HG03432 (cell line): ENCODE data around the gene ENDOD1.
"Not testable (repeated sequence)": the region's sequence is repeated elsewhere in the genome, so short reads cannot be mapped to it uniquely, and the experiment has no call there.

Experiments used
- ATAC-seq: cut with Tn5 transposase; IDR thresholded peaks from one replicate; pipeline ENCODE4 v1.9.1; 2021; ENCODE audit warnings: mild to moderate bottlenecking, moderate library complexity; ENCODE audit not compliant: unreplicated experiment

Gene ENDOD1

DNA sequence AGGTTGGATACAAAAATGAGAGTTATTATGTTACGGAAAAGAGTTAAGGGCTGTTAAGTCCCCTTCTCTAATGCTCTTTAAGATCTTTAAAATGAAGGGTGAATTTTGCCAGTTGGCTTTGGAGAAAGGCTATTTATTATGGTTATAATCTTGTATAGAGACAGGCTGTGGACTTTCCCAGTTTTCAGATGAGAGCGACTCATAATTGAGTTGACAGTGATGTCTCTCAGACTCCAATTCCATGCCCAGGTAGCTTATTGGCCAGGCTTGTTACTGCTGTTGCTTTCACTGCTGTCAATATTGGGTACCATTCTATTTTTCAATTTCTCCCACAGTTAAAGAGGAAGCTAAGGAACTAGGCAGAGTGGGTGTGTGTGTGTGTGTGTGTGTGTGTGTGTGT, 13.1 kb downstream of the ENDOD1 start:
- no peak for ATAC-seq

DNA sequence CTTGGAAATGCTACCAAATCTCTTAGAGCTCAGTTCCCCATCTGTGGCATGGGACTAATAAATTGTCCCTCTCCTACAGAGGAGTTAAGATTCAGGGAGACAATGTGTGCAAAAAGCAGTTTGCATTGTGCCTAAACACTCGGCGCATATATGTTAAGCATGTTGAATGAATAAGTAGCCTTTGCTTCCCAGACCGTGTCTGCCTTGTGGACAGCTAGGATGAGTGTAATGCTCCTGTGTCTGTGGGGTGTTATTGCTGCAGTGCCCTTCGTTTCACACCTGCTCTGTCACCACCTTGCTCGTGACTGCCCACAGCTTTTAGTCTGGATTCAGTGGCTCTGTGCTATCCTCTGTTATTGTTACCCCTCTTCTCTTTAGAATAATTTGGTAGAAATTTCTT, 14.1 kb downstream of the ENDOD1 start:
- ATAC-seq: no peak

DNA sequence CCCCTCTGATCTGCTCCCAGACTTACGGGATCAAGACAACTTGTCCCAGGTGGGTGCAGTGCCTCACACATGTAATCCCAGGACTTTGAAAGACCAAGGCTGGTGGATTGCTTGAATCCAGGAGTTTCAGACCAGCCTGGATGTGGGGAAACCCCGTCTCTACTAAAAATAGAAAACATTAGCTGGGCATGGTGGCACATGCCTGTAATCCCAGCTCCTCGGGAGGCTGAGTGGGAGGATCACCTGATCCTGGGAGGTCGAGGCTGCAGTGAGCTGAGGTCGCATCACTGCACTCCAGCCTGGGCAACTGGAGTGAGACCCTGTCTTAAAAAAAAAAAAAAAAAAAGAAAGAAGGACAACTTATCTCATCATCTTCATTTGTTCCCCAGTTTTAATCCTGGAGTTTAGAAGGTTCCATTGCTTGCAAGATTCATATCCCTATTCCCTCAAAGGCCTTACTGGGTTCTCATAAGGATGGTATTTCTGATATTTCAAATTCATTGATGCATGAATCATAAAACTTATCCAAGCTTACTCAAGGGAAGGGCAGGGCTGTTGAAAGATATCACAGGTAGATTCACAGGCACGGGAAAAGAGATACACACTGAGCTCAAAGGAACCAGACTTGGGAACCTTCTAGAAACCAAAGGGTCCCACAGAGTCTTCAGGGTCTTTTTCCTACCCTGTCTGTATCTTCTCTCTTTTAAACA, 14.6 kb downstream of the ENDOD1 start:
- ATAC-seq: no peak

DNA sequence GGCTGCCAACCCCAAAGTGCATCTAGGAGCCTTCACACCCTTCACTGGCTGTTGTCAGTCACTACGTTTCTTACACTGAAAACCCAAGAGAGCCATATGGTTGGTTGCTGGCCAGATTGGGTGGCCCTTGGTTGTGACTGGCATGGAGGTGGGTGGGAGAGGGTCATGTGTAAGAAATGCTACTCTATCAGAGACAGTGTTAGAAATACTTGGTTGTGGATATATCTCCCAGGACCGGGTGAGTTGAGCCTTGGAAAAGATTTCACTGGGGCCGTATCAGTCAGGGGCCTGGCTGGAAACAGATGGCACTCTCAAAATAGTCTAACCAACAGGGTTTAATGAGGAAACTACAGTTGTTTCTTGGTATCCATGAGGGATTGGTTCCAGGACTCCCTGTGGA, 15.2 kb downstream of the ENDOD1 start:
- no peak for ATAC-seq

DNA sequence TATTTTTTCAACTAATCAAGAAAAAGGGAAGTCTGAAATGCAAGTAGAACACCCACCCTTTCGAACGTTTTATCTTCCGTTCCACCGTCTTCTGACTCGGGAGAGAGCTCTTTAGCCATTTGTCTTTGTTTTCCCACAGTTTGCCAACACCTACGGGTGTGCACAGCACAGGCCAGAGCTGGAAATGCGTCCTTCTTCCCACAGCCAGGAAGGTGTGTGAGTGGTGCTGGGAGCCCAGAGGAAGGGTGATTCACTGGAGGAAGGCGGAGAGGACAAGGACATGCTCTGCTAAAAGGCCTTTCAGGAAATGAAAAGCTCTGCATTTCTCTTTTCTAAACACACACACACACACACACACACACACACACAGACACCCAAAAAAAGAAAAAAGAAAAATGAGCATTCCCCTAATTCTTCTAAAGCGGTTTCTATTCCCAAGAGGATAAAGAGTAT, 18.5 kb downstream of the ENDOD1 start:
- no peak for ATAC-seq

DNA sequence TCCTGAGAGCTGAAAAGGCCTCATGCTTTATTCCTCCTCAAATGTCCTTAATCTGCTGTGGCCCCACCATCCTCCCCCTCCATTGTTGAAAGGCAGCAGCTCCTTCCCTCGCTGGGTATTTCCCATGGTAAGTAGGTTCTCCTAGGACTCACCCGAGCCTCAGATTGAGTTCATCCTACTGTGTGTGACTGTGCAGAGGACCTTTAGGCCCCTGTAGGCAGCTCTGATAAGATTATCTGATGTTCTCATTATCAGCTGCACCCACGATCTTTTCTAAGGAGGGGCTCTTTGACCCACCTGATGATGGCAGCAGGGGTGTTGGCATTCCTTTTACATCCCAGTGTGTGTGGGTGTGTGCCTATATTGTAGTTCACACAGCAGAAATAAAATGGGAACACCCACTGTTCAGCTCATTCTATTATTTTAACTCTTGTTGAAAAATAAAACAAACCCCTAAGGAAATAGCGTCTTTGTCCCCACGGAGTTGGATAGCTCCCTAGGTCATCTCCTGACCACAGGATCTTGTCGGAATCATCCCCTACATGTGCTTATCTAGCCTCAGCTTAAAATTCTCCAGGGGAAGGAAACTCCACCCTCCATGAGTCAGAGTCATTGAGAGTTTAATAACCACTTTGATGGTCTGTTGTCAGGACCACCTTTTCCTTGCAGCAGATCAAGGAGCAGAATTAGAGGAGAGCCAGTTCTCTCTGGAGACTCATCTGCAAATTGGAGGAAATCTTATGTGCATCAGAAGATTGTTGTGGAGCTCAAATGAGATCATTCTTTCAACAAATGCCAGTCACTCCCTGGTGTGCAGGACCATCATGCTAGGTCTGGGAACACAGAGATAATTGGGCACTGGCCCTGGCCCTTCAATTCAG, 19.3 kb downstream of the ENDOD1 start:
- ATAC-seq: no peak

DNA sequence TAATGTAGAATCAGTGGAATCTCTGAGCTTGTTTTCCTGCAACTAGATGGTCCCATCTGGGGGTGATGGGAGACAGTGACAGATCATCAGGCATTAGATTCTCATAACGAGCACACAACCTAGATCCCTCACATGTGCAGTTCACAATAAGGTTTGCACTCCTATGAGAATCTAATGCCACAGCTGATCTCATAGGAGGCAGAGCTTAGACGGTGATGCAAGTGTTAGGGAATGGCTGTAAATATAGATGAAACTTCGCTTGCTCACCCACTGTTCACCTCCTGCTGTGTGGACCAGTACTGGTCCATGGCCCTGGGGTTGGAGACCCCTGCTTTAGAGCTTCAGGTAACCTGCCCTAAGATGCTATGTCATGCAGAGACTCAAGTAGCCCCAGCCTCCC, 21.8 kb downstream of the ENDOD1 start:
- ATAC-seq: not testable (repeated sequence)

DNA sequence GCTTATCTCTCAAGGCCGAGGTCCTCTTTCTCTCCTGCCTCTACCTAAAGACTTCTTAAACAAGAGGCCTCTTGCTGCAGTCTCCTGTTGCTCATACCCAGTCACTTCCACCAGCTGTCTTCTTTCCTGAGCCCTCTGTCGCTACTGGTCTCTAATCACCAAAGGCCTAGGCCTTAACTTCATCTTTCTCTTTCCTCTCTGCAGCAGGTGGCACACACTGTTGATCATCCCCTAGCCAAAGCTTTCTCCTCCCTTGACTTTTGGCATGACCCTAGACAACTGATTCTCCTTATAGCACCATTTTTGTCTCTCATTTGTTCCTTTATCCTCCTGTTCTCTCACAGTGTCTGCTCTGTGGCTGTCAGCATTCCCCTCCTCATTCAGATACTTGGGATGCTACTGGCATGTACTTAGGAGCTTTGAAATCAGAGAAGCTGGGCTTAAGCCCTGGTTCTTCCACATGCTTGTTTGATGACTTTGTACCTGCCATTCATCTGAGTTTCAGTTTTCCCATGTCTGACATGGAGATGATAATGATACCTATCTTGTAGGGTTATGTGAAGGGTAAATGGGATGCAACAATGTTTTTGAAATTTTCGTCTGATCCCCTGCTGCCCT, 22.4 kb downstream of the ENDOD1 start:
- ATAC-seq: no peak

DNA sequence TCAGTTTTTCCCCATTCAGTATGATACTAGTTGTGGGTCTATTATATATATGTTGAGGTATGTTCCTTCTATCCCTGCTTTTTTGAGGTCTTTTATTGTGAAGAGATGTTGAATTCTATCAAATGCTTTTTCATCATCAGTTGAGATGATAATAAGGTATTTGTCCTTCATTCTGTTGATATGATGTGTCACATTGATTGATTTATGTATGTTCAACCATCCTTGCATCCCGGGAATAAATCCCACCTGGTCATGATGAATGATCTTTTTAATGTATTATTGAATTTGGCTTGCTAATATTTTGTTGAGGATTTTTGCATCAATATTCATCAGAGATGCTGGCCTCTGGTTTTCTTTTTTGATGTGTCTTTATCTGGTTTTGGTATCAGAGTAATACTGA, 26.0 kb downstream of the ENDOD1 start:
- ATAC-seq: no peak

DNA sequence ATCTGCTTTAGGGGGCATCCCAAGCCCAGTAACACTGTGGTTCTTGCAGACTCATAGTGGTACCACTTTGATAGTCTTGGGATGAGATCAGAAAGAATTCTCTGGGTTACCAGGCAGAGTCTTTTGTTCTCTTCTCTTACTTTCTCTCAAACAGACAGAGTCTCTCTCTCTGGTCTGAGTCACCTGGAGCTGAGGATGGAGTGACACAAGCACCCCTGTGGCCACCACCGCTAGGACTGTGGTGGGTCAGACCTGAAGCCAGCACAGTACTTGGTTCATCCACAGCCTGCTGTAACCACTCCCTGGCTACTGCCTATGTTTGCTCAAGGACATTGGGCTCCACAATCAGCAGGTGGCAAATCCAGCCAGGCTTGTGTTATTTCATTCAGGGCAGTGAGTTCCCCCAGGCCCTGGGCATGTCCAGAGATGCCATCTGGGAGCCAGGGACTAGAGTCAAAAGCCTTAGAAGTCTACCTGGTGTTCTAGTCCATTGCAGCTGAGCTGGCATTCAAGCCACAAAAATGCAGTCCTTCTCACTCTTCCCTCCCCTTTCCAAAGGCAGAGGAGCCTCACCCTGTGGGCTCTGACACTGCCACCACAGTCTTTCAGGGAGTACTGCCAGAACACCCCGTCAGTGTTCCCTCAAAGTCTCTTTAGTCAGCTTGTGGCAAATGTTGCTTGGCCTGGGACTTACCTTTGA, 29.9 kb downstream of the ENDOD1 start:
- no peak for ATAC-seq

DNA sequence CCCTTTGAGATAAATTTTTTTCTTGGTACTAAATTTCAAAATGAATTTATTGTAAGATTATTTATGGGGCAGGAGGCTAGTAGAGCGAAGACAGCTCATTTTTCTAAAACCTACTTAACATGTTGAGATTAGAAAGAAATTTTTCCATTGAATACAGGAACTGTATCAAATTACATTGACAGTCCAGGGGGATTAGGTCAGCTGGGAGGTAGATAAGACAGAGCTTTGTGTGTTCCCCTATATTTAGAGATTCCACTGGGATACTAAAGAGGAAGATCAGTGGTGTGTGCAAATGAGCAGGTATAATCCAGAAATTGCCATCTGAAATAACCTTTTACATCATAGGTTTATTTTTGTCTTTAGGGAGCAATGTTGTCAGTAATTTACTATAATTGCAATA, 32.1 kb downstream of the ENDOD1 start:
- ATAC-seq: no peak

DNA sequence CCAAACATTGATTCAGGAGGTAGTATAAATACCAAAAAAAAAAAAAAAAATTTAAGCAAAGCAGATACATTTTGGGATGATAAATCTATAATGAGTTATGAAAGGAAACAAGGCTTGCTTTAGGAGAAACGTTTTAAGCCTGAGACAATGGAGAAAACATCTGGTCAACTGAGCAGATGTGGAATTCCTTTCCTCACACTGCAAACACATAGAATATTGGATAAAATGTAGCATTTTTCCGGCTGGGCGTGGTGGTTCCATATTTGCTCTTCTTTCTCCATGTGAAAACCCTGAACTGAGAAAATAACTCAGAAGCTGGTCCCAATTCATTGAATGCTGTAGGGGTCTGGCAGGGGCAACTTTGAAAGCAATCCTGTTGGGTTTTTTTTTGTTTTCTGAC, 33.9 kb downstream of the ENDOD1 start:
- no peak for ATAC-seq

DNA sequence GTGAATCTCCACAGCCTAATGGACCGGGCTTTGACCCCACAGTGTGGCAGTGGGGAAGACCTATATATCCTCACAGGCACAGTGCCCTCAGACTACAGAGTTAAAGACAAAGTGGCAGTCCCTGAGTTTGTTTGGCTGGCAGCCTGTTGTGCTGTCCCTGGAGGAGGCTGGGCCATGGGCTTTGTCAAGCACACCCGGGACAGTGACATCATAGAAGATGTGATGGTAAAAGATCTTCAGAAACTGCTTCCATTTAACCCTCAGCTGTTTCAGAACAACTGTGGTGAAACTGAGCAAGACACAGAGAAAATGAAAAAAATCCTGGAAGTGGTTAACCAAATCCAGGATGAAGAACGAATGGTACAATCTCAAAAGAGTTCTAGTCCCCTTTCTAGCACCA, 39.0 kb downstream of the ENDOD1 start:
- ATAC-seq: no peak

DNA sequence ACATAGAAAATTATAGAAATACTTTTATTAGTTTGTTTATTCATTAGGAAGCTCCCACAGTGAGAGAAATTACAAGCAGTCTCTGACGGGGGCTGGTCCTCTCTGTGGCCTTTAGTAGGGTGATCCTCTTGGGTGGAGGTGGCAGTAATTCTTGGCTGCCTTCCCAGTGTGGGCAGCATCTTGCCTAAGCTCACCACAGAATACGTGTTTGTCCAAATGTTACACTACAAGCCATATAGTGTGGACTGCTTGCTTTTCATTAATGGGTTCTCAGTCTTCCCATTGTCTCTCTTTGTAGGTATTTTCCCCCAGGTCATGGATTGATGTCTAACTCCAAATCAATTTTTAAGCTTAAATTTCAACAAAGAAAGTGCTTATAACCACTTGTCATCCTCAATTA, 43.3 kb downstream of the ENDOD1 start:
- no peak for ATAC-seq

DNA sequence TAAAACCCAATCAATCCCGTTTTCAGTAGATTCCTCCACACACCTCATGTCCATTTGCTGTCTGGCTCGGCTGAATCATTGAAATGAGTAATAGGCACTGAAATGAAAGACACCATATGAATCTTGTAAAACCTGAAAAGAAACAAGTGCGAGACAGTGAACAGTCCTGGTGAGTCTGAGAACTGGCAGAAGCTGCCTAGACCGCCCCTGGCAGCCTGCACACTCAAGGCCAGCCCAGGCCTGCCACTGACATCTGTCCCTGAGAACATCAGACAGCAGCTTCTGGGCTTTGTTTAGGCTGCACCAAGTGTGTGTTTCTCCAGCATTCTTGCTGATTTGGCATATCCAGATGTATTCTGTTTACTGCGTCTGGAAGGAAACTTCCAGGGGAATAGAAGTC, 44.8 kb downstream of the ENDOD1 start:
- ATAC-seq: no peak

DNA sequence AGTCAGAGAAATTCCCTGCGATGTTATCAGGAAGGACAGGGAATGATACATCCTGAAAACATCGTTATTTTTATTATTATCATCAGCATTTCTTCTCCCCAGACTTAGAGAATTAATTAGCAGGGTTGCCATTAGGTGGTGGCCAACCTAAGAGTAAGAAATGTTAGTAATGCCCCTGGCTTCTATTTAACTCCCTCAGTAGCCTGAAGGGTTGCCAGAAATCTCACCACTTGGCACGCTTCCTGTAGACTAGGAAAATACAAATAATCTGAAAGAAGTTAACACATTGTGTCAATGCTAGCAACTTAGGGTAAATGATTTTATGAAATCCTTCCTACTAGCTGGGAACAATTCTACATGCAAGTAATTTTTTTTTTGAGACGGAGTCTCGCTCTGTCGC, 45.5 kb downstream of the ENDOD1 start:
- ATAC-seq: no peak

DNA sequence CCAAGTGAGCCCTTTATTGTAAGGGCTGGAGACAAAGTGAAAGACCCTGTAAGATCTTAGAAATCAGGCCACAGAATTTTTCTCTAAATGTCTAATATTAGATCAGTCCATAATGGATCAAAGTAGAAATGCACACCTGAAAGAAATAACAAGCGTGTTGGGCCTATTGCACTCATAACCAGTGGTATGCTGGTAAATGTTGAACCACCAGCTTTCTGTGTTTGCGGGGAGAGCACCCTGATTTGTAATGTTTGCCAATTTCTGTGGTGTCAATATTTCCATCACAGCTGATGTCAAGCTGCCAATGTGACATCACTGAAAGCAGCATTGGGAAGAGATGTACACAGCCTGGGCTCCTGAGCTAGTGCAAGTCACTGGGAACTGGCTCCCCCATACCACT, 46.2 kb downstream of the ENDOD1 start:
- ATAC-seq: no peak

DNA sequence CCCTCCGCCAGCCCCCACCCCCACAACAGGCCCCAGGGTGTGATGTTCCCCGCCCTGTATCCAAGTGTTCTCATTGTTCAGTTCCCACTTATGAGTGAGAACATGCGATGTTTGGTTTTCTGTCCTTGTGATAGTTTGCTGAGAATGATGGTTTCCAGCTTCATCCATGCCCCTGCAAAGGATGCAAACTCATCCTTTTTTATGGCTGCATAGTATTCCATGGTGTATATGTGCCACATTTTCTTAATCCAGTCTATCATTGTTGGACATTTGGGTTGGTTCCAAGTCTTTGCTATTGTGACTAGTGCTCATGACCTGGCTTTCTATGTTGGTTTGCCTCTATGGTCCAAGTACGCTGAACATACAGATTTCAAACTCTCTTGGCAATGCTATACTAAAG, 47.1 kb downstream of the ENDOD1 start:
- ATAC-seq: not testable (repeated sequence)

DNA sequence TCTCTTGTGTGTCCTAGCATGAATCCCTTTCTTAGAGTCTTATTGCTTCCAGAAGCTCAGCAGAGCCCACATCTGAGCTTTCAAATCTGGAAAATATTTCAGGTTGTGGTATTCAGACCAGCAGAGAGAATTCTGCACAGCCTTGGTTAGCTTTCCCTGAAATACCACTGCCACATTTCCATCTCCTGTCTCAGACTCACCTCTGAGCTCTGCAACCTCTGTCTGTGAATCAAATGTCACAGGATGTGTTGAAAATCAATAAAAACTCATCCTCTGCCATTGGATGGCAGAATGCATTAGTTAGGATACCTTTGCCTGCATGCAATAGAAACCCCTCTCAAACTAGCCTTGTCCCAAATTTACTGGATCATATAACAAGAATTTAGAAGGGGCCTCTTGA, 47.7 kb downstream of the ENDOD1 start:
- ATAC-seq: no peak

DNA sequence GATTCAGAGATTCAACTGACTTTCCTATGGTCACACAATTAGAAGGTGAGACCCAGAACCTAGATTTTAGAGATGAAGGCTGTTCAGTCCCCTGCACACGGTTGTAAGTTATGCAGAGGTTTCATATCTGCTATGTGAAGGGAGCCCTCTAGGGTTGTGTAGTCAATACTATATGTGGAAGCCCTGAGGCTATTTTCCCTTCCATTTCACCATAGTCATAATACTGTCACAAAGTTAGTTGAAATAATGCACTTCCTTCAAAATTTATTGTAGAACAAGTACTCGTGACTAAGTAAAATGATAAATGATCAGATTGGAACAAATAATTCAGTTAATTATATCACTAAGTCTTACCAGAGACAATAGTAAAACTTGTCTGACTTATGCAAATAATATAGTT, 48.8 kb downstream of the ENDOD1 start:
- ATAC-seq: peak; percentile 94

DNA sequence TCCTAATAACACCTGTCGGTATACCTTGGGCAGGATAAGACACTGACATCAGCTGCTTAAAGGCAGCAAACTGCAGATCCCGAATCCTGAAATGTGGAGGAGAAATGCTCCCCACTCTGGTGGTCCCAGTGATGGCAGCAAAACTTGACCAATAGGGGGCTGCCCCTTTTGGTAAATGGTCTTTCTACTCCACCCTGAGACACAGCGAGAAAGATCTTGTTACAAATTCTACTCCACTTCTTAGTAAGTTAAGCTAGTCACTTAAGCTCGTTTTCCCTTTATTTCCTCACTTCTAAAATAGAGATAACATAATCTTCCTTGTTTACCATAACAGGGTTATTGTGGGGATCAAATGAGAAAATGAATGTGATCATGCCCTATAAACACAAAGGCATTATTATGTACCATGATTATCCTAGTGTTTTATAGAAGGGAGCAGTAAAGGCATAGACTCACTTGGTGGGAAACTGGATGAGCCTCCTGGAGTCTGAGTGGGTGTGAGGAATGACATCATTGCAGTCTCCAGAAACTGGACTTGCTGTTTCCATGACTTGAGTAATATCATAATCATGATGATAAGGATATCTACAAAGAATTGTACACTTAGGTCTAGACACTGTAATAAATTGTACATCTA, 50.9 kb downstream of the ENDOD1 start:
- no peak for ATAC-seq
